ENCODE results near the gene ANKS4B.
"Not testable (repeated sequence)": the region's sequence is repeated elsewhere in the genome, so short reads cannot be mapped to it uniquely, and the experiment has no call there.

The ANKS4B gene

GRCh38 chr16:21262779-21263639, 29.5 kb downstream of the ANKS4B start:
- no peak for DNase-seq

GRCh38 chr16:21263640-21264570, 30.4 kb downstream of the ANKS4B start:
- peak; percentile 55 for DNase-seq

GRCh38 chr16:21264571-21265036, 31.1 kb downstream of the ANKS4B start:
- DNase-seq = no peak

DNA sequence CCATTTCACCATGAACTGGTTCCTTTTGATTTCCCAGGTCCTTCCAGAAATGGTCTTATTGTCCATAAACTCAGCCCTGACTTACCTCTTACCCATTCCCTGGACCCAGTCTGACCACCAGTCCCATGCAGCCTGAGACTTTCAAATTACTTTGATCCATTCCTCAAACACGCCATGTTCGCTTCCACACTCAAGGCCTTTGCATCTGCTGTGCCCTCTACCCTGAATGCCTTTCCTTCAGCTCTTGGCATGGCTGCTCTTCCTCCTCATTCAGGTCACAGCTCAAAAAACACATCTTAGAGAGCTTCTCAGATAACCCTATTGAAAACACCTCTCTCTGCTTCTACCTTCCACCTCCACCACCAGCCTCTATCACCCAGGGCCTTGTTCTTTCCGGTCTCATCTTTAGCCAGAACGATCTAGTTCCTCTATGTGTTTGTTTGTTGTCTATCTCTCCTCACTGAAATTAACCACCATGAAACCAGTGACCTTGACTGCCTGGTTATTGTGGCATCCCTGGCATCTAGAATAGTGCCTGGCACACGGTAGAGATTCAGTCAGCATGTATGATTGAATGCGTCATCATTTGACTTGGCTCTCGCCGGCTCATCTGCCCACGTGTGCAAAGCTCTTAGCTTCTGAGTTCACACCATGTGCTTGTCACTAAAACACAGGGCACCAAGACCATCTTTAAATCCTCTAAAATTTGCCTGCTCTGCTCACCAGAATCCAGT, 31.8 kb downstream of the ANKS4B start:
- no peak for DNase-seq

- no peak for DNase-seq
These were observed 33.8 kb downstream of the ANKS4B start for GRCh38 chr16:21267298-21267697.

- no peak for DNase-seq
These were observed 34.7 kb downstream of the ANKS4B start for GRCh38 chr16:21268236-21268635.

DNA sequence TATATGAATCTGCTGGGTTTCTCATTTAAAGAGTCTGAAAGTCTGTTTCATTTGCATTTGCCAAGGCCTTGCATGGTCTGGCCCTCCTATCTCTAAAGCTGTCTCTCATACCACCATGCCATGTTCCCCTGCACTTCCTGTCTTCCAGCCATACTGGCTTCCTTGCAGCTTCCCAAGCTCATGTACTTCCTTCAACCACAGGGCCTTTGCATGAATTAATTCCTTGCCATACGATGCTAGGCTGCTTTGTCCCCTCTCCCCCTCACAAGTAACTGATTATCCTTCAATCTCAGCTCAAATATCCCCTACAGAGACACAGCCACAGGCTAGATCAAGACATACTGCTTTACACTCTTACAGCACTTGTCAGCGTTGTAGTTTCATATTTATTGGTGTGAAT, 38.8 kb downstream of the ANKS4B start:
- no peak for DNase-seq

- not testable (repeated sequence) for DNase-seq
These were observed 39.3 kb downstream of the ANKS4B start for GRCh38 chr16:21272763-21273162.

GRCh38 chr16:21274172-21274726, 40.8 kb downstream of the ANKS4B start:
- DNase-seq = no peak

GRCh38 chr16:21275529-21275928, 42.0 kb downstream of the ANKS4B start:
- no peak for DNase-seq

GRCh38 chr16:21276090-21276489, 42.6 kb downstream of the ANKS4B start:
- no peak for DNase-seq

- no peak for DNase-seq
These were observed 43.8 kb downstream of the ANKS4B start for GRCh38 chr16:21277045-21277926.

- peak; percentile 67 for DNase-seq
These were observed 44.6 kb downstream of the ANKS4B start, which contains the start of gene CRYM for GRCh38 chr16:21277927-21278706. Gene CRYM, minus strand, starts transcription at chr16:21278290. Its CDS starts 39 bp downstream, at chr16:21278251.

GRCh38 chr16:21279501-21279900, 46.0 kb downstream of the ANKS4B start:
- no peak for DNase-seq

- no peak for DNase-seq
These were observed 48.3 kb downstream of the ANKS4B start for GRCh38 chr16:21281698-21282389.

GRCh38 chr16:21283521-21284289, 50.2 kb downstream of the ANKS4B start:
- DNase-seq = peak; percentile 76

DNA sequence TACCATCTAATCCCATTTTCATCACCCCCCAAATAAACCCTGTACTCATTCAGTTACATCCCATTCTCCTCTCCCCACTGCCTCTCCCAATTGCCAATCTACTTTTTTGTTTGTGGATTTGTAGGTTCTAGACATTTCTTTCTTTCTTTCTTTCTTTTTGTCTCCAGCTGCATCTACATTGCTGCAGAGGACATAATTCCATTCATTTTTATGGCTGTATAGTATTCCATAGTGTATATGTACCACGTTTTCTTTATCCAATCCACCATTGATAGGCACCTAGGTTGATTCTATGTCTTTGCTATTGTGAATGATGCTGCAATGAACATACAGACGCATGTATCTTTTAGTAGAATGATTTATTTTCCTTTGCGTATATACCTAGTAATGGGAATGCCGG, 50.9 kb downstream of the ANKS4B start:
- DNase-seq = no peak

DNA sequence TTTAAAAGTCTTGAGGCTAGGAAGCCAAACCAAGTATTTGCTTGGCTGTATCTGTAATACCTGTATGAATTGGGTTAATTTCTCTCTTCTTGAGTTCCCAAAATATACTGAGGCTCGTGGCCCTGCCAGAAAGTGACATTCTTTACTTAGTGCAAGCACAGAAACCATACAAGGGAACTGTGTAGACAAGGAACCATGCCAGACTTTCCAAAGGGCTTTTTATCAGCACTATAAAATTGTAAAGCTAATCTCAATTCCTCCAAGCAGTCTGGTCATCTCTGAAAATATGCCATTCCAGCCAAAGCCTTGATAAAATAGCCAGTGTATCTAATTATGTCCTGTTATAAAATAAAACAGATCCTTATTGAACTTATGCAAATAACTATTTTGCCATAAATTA, 51.8 kb downstream of the ANKS4B start:
- no peak for DNase-seq

GRCh38 chr16:21289789-21290188, 56.3 kb downstream of the ANKS4B start:
- not testable (repeated sequence) for DNase-seq

Measured in right kidney (tissue), 1 donor.